Measurements from ENCODE around the gene DIPK1A. TPM values are rescaled to one million over a fixed set of nuclear protein-coding genes. Genes with fewer than 3 reads are reported as not detected.

DIPK1A gene
- polyA plus RNA-seq, 1 donor from 2014 or later: 10.0 TPM

DNA sequence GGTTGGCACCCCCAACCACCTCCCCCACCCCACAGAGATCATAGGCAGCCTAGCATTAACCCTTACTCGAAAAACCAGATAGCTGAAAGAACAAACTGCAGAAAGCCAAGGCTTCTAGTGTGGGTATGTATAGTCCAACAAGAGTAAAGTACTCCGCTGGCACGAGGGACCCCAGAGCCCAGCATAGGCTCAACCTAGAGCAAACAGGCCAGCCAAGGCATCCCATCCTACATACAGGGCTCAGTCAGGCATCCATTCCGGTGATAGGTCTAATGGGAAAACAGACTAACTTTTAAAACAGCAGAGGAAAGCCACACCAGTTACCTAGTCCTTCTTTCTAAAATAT lies 17.8 kb downstream of the DIPK1A start:
- Histone ChIP-seq H3K4me3 (ENCODE audit: low read length) (no peak overlapping the region), H4K20me1 (ENCODE audit: insufficient read depth) (no peaks in the 10 kb centered on the region)

DNA sequence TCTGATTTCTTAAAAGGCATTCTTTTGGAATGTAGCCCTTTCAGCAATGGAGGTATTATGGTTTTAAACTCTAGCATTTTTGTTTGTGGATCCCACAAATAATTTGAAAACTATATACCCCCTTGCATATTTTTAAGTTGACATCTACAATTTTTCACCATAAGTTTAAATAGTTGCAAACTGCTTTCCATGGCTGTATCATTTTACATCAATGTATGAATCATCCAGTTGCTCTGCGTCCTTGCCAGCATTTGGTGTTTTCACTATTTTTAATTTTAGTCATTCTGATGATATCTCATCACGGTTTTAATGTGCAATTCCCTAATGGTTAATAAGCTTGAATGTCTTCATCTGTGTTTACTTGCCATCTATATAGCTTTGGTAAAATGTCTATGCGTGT lies 20.7 kb downstream of the DIPK1A start:
- no peaks in the 10 kb centered on the region for H3K27me3 ChIP-seq (ENCODE audit: insufficient read depth, low read depth, low read length)
- no peaks in the 10 kb centered on the region for H4K20me1 ChIP-seq (ENCODE audit: insufficient read depth)
- H3K79me2 ChIP-seq (replicated peaks; ENCODE audit: insufficient read depth, low read length): no peaks in the 10 kb centered on the region
- H3K36me3 ChIP-seq (ENCODE audit: insufficient read depth, low read length): no peaks in the 10 kb centered on the region
- no peak overlapping the region for H3K27ac ChIP-seq (ENCODE audit: low read length)
- H3K4me2 ChIP-seq (ENCODE audit: low read length): no peak overlapping the region
- TF ChIP-seq RAD21 (conservative IDR thresholded peaks at IDR 0.05) (no peak), TAF1 (IDR thresholded peaks at IDR 0.05; ENCODE audit: low read depth) (no peak), EP300 (conservative IDR thresholded peaks at IDR 0.05; ENCODE audit: poor library complexity, severe bottlenecking) (no peak), SMC3 (conservative IDR thresholded peaks at IDR 0.05; ENCODE audit: poor library complexity) (no peak), CTCF (IDR thresholded peaks at IDR 0.05; ENCODE audit: poor library complexity, severe bottlenecking) (no peak)
- TF ChIP-seq, protein P1, sequence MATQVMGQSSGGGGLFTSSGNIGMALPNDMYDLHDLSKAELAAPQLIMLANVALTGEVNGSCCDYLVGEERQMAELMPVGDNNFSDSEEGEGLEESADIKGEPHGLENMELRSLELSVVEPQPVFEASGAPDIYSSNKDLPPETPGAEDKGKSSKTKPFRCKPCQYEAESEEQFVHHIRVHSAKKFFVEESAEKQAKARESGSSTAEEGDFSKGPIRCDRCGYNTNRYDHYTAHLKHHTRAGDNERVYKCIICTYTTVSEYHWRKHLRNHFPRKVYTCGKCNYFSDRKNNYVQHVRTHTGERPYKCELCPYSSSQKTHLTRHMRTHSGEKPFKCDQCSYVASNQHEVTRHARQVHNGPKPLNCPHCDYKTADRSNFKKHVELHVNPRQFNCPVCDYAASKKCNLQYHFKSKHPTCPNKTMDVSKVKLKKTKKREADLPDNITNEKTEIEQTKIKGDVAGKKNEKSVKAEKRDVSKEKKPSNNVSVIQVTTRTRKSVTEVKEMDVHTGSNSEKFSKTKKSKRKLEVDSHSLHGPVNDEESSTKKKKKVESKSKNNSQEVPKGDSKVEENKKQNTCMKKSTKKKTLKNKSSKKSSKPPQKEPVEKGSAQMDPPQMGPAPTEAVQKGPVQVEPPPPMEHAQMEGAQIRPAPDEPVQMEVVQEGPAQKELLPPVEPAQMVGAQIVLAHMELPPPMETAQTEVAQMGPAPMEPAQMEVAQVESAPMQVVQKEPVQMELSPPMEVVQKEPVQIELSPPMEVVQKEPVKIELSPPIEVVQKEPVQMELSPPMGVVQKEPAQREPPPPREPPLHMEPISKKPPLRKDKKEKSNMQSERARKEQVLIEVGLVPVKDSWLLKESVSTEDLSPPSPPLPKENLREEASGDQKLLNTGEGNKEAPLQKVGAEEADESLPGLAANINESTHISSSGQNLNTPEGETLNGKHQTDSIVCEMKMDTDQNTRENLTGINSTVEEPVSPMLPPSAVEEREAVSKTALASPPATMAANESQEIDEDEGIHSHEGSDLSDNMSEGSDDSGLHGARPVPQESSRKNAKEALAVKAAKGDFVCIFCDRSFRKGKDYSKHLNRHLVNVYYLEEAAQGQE (IDR thresholded peaks at IDR 0.05; ENCODE audit: borderline replicate concordance): no peak
- H3K9ac ChIP-seq (ENCODE audit: low read length): no peak overlapping the region
- H3F3A ChIP-seq (ENCODE audit: insufficient read depth, low read length, poor library complexity, severe bottlenecking): no peaks in the 10 kb centered on the region
- H3K9me2 ChIP-seq (ENCODE audit: insufficient read depth, low read length): no peaks in the 10 kb centered on the region
- H3K9me3 ChIP-seq (ENCODE audit: low read length): no peaks in the 10 kb centered on the region
- H3K4me3 ChIP-seq (ENCODE audit: low read length): no peak overlapping the region
- no peak overlapping the region for H2AFZ ChIP-seq (ENCODE audit: low read depth, low read length)

More for the DNA sequence above, 17.8 kb downstream of the DIPK1A start:
- no peaks in the 10 kb centered on the region for H3K9me3 ChIP-seq (ENCODE audit: low read length)
- no peaks in the 10 kb centered on the region for H3K36me3 ChIP-seq (ENCODE audit: insufficient read depth, low read length)
- no peak overlapping the region for H2AFZ ChIP-seq (ENCODE audit: low read depth, low read length)
- TF ChIP-seq, protein P1 (IDR thresholded peaks at IDR 0.05; ENCODE audit: borderline replicate concordance): no peak
- no peak for TF ChIP-seq TAF1 (IDR thresholded peaks at IDR 0.05; ENCODE audit: low read depth)
- TF ChIP-seq MXI1 (conservative IDR thresholded peaks at IDR 0.05; ENCODE audit: poor library complexity, severe bottlenecking): no peak
- no peak for TF ChIP-seq EZH2 (IDR thresholded peaks at IDR 0.05; ENCODE audit: borderline replicate concordance, insufficient read depth, low read length, poor library complexity, severe bottlenecking)
- no peak for TF ChIP-seq EP300 (conservative IDR thresholded peaks at IDR 0.05; ENCODE audit: poor library complexity, severe bottlenecking)
- TF ChIP-seq SMC3 (conservative IDR thresholded peaks at IDR 0.05; ENCODE audit: poor library complexity): no peak
- TF ChIP-seq CTCF (IDR thresholded peaks at IDR 0.05; ENCODE audit: poor library complexity, severe bottlenecking): no peak
- TF ChIP-seq RAD21 (conservative IDR thresholded peaks at IDR 0.05): no peak
- no peak for TF ChIP-seq POLR2AphosphoS5 (IDR thresholded peaks at IDR 0.05)
- H3K9me2 ChIP-seq (ENCODE audit: insufficient read depth, low read length): no peaks in the 10 kb centered on the region
- H3K79me2 ChIP-seq (replicated peaks; ENCODE audit: insufficient read depth, low read length): no peaks in the 10 kb centered on the region
- H3K27me3 ChIP-seq (ENCODE audit: insufficient read depth, low read depth, low read length): no peaks in the 10 kb centered on the region
- no peaks in the 10 kb centered on the region for H3F3A ChIP-seq (ENCODE audit: insufficient read depth, low read length, poor library complexity, severe bottlenecking)
- H3K27ac ChIP-seq (ENCODE audit: low read length): no peak overlapping the region
- no peak overlapping the region for H3K4me2 ChIP-seq (ENCODE audit: low read length)
- H3K9ac ChIP-seq (ENCODE audit: low read length): no peak overlapping the region

Data from neural cell (in vitro differentiated cells).